Transverse colon (tissue), 4 donors: ENCODE measurements around the gene SCMH1. TPM values are rescaled to one million over a fixed set of nuclear protein-coding genes. Genes with fewer than 3 reads are reported as not detected.

Experiments used
- DNase-seq: peaks from one replicate; pipeline ENCODE4 v3.0.0-alpha.2; 2019
- H3K27ac ChIP-seq, 4 donors: fragments of 200-600 bp; sonication (generic); 2 replicates each; pipeline ENCODE4 v1.5.1; 2016 to 2018; ENCODE audit warnings: inconsistent platforms in 4 of 4
- H3K27me3 ChIP-seq: fragments of 200-600 bp; sonication (generic); 2 replicates; pipeline ENCODE4 v1.5.1; 2017; ENCODE audit warnings: inconsistent platforms
- H3K36me3 ChIP-seq, 4 donors: fragments of 200-600 bp; sonication (generic); 2 replicates each; pipeline ENCODE4 v1.5.1; 2017 to 2019; ENCODE audit warnings: inconsistent platforms in 4 of 4
- H3K4me1 ChIP-seq, 4 donors: fragments of 200-600 bp; sonication (generic); 2 replicates each; pipeline ENCODE4 v1.5.1; 2017 to 2020; ENCODE audit warnings: inconsistent platforms in 4 of 4
- H3K4me3 ChIP-seq, 4 donors: fragments of 200-600 bp; sonication (generic); 1 replicate in 1 of 4; 2 replicates in 3 of 4; pipeline versions ENCODE4 v1.5.1 to v1.6.1; 2017 to 2019; ENCODE audit warnings: inconsistent platforms in 4 of 4
- H3K9me3 ChIP-seq, 2 donors: fragments of 200-600 bp; sonication (generic); 2 replicates each; pipeline ENCODE4 v1.5.1; 2017 to 2019; ENCODE audit warnings: inconsistent platforms in 2 of 2
- EP300 ChIP-seq: sonication (generic); formaldehyde crosslinking; IDR thresholded peaks from one replicate; pipeline ENCODE4 v1.6.1; 2017; ENCODE audit warnings: antibody characterized with exemption, low read depth
- POLR2A ChIP-seq: fragments of 450-650 bp; IDR thresholded peaks from one replicate; pipeline ENCODE4 v1.6.1; 2016; ENCODE audit warnings: antibody characterized with exemption, mild to moderate bottlenecking, moderate library complexity
- POLR2AphosphoS5 ChIP-seq, 3 donors: sonication (generic); formaldehyde crosslinking; IDR thresholded peaks; one replicate each; pipeline ENCODE4 v1.6.1; 2016; ENCODE audit warnings: antibody characterized with exemption in 3 of 3
- WGBS, 2 donors: methylation state at CpG; one replicate each; pipeline ENCODE4 v1.1.5; 2018; ENCODE audit warnings: low coverage in 1 of 2; 5-methylcytosine and 5-hydroxymethylcytosine counted together
- in situ Hi-C, 4 donors: fragments of 200-750 bp; cut with MboI; loops; one replicate each; pipeline versions ENCODE4 v1.15.0 to v1.15.1; 2017; ENCODE audit warnings: low sequenced_read_pairs in 3 of 4, low pct_ligation_motif_present in 1 of 4, low pct_unique_long_range_greater_than_20kb in 1 of 4
- intact Hi-C: fragments of 100-400 bp; cut with DNase I; formaldehyde crosslinking; loops from one replicate; pipeline ENCODE4 v1.15.1; 2023; ENCODE audit warnings: low total_unique reads
- total RNA-seq, 4 donors: library from RNA; depleted of rRNA; stranded (reverse); fragments of >200 nt; gene quantifications; one replicate each; pipeline ENCODE4 v1.1.0, GENCODE V29; 2016
- TF ChIP-seq, protein P1 (sequence below), 5 experiments: fragments of 200-600 bp in 3 of 5; fragments of 450-650 bp in 2 of 5; sonication (generic) in 3 of 5; IDR thresholded peaks; 1 replicate in 2 of 5; 2 replicates in 3 of 5; pipeline ENCODE4 v1.5.1; 2016 to 2017; ENCODE audit warnings: antibody characterized with exemption in 5 of 5, inconsistent platforms in 3 of 5, mild to moderate bottlenecking in 2 of 5, moderate library complexity in 1 of 5

Gene SCMH1
- total RNA-seq, 4 donors from 2014 or later, result 24.5 to 66.8 (median 49.1) TPM

DNA sequence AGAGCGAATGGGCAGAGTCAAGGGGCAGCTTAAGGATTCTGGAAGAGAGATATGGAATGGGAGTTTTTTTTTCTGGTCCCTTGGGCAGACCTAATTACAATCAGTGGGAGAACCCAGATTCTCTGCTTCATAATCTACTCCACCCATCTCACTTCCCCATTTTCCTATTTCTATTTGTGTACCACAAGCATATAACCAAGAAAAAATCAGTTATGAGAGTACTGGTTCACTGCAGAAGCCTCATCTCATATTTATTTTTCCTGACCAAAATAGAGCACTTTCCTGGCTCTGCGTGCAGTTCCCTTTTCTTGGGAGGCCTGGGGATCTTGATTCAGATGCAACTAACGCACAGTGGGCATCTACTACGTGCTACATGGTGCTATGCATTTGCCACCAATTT, 138.3 kb downstream of the SCMH1 start:
- in situ Hi-C loops, result no loop called here
- TF ChIP-seq EP300, result no peak
- TF ChIP-seq POLR2AphosphoS5 (IDR thresholded peaks at IDR 0.05), result no peak
- TF ChIP-seq, protein P1, sequence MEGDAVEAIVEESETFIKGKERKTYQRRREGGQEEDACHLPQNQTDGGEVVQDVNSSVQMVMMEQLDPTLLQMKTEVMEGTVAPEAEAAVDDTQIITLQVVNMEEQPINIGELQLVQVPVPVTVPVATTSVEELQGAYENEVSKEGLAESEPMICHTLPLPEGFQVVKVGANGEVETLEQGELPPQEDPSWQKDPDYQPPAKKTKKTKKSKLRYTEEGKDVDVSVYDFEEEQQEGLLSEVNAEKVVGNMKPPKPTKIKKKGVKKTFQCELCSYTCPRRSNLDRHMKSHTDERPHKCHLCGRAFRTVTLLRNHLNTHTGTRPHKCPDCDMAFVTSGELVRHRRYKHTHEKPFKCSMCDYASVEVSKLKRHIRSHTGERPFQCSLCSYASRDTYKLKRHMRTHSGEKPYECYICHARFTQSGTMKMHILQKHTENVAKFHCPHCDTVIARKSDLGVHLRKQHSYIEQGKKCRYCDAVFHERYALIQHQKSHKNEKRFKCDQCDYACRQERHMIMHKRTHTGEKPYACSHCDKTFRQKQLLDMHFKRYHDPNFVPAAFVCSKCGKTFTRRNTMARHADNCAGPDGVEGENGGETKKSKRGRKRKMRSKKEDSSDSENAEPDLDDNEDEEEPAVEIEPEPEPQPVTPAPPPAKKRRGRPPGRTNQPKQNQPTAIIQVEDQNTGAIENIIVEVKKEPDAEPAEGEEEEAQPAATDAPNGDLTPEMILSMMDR (IDR thresholded peaks at IDR 0.05), result no peak
- no peak for TF ChIP-seq POLR2A
- 84 to 88% methylated on average over 4 of the region's 4 CpGs for WGBS, 2 donors
- H3K27ac ChIP-seq, result peak overlapping the region in 2 of 4 donors; percentile 76 to 78
- intact Hi-C loops, result no loop called here
- DNase-seq, result no peak
- no peaks in the 10 kb centered on the region for H3K9me3 ChIP-seq
- no peaks in the 10 kb centered on the region for H3K27me3 ChIP-seq
- H3K4me1 ChIP-seq, result peaks cover 18 to 42% (median 30%) of the 10 kb centered on the region in 4 donors
- H3K36me3 ChIP-seq, result no peaks in the 10 kb centered on the region
- H3K4me3 ChIP-seq, result no peak overlapping the region

DNA sequence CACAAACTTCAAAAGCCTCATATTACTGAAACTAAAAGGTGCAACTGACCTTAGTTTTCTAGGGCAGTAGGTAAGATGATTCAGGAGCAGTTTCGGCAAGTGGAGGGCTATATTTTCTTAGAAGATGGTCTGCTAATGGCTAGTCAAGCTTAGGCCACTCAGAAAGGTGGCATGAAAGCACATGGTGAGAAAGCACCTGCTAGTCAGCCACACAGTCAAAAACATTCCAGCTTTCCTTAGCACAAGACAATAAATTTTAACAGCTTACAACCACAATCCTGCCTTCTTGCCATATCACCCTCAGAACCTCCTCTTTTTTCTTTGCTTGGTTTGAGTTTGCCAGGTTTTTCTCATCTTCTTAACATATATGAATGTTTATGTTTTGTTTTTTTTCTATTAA, 139.5 kb downstream of the SCMH1 start:
- no peaks in the 10 kb centered on the region for H3K9me3 ChIP-seq
- no peak for DNase-seq
- no peak overlapping the region for H3K4me3 ChIP-seq
- peaks cover 11 to 35% (median 21%) of the 10 kb centered on the region in 4 donors for H3K4me1 ChIP-seq
- in situ Hi-C loops, result no loop called here
- peak overlapping the region; percentile 52 to 78 (median 64) for H3K27ac ChIP-seq
- H3K36me3 ChIP-seq, result no peaks in the 10 kb centered on the region
- intact Hi-C loops, result no loop called here
- WGBS, 2 donors, result 50% methylated on average over 1 of the region's 1 CpG; no CpG with 5 or more reads in 1 of the 2 donors
- TF ChIP-seq, protein P1 (IDR thresholded peaks at IDR 0.05), result no peak
- TF ChIP-seq POLR2AphosphoS5 (IDR thresholded peaks at IDR 0.05), result no peak
- TF ChIP-seq POLR2A, result no peak
- no peak for TF ChIP-seq EP300
- no peaks in the 10 kb centered on the region for H3K27me3 ChIP-seq

DNA sequence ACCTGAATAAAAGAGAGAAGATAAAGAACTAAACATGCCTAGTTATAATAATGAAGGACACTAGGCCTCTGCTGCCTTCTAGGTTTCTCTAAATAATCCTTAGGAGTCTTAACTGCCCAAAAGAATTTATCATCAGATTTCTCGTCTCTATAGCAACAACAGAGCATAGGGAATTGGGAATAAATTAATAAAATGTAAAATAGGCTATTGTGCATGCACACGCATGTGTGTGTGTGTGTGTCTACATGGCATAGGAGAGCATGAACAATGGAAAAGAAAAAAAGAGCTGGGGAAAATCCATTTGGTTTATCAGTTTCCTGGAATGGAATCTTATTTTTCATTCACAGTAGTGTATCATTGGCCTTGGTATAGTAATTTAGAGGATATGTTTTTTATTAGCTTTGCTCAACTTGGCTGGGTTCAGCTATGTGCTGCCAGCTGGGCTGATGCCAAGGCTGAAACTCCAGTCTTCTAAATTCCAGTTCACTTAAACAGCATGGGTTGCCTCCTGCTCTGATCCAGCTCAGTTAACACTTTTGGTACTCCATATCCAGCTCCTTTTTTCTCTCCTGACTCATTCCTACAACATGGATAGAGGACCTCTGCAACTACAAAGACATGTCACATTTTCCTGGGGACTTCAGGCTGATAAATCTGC, 140.0 kb downstream of the SCMH1 start:
- Histone ChIP-seq H3K4me3 (no peak overlapping the region), H3K4me1 (peaks cover 11 to 35% (median 21%) of the 10 kb centered on the region in 4 donors), H3K27me3 (no peaks in the 10 kb centered on the region), H3K27ac (peak overlapping the region; percentile 52 to 78 (median 64)), H3K9me3 (no peaks in the 10 kb centered on the region), H3K36me3 (no peaks in the 10 kb centered on the region)
- 36 to 37% methylated on average over 2 of the region's 2 CpGs for WGBS, 2 donors
- TF ChIP-seq EP300 (no peak), POLR2AphosphoS5 (IDR thresholded peaks at IDR 0.05) (peak; percentile 28 to 70 (median 66))
- TF ChIP-seq, protein P1 (IDR thresholded peaks at IDR 0.05), result no peak
- peak; percentile 90 for DNase-seq
- in situ Hi-C loops (no loop called here), intact Hi-C loops (no loop called here)

DNA sequence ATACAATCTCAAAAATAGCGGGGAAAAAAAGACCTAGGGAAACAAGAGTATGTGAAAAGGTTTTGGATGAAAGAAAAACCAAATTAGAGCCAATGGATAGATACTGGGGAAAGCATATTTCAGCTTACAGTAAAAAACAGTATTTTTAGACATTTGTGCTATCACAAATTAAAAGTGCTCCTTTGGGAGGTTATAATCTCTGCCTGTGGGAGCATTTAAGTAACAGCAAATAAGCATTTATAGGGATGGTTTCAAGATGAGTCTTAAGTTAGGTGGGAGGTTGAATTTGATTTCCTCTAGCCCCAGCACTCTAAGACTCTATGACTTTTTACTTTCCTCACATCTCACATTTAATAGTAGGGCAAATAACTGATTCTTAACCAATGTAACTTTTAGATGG, 141.0 kb downstream of the SCMH1 start:
- no peaks in the 10 kb centered on the region for H3K36me3 ChIP-seq
- TF ChIP-seq, protein P1 (IDR thresholded peaks at IDR 0.05), result no peak
- TF ChIP-seq POLR2AphosphoS5 (IDR thresholded peaks at IDR 0.05) (no peak), POLR2A (no peak), EP300 (no peak)
- intact Hi-C loops, result no loop called here
- H3K4me3 ChIP-seq, result no peak overlapping the region
- H3K4me1 ChIP-seq, result peaks cover 11 to 35% (median 21%) of the 10 kb centered on the region in 4 donors
- WGBS, 2 donors, result 94 to 100% methylated on average over 1 of the region's 1 CpG
- H3K9me3 ChIP-seq, result no peaks in the 10 kb centered on the region
- peak overlapping the region in 3 of 4 donors; percentile 53 to 78 (median 76) for H3K27ac ChIP-seq
- in situ Hi-C loops, result no loop called here
- DNase-seq, result no peak
- H3K27me3 ChIP-seq, result no peaks in the 10 kb centered on the region
